Measurements from ENCODE around the gene CDH4. TPM values are rescaled to one million over a fixed set of nuclear protein-coding genes. Genes with fewer than 3 reads are reported as not detected.
"Not testable (repeated sequence)": the region's sequence is repeated elsewhere in the genome, so short reads cannot be mapped to it uniquely, and the experiment has no call there.

CDH4 gene
- total RNA-seq, 1 donor from 2014 or later, result 0.17 TPM

GRCh38 chr20:61460261-61461052 is 208.4 kb downstream of the CDH4 start:
- DNase-seq, result no peak

GRCh38 chr20:61461461-61461860 is 209.4 kb downstream of the CDH4 start:
- no peak for DNase-seq

- no peak for DNase-seq
Measured at GRCh38 chr20:61464307-61465303, 212.5 kb downstream of the CDH4 start.

- DNase-seq, result no peak
Measured at GRCh38 chr20:61475729-61476128, 223.7 kb downstream of the CDH4 start.

GRCh38 chr20:61476956-61477355 is 224.9 kb downstream of the CDH4 start:
- no peak for DNase-seq

- DNase-seq, result no peak
Measured at GRCh38 chr20:61477451-61477861, 225.4 kb downstream of the CDH4 start.

- DNase-seq, result no peak
Measured at GRCh38 chr20:61478094-61478493, 226.0 kb downstream of the CDH4 start.

- no peak for DNase-seq
Measured at GRCh38 chr20:61478611-61479305, 226.7 kb downstream of the CDH4 start.

- not testable (repeated sequence) for DNase-seq
Measured at GRCh38 chr20:61479433-61479832, 227.4 kb downstream of the CDH4 start.

GRCh38 chr20:61480158-61480825 is 228.2 kb downstream of the CDH4 start:
- DNase-seq, result no peak

- DNase-seq, result no peak
Measured at GRCh38 chr20:61482056-61482887, 230.2 kb downstream of the CDH4 start.

- no peak for DNase-seq
Measured at GRCh38 chr20:61482901-61483300, 230.8 kb downstream of the CDH4 start.

- DNase-seq, result no peak
Measured at GRCh38 chr20:61483336-61484067, 231.4 kb downstream of the CDH4 start.

GRCh38 chr20:61486198-61486597 is 234.1 kb downstream of the CDH4 start:
- DNase-seq, result no peak

GRCh38 chr20:61487346-61487996 is 235.4 kb downstream of the CDH4 start:
- DNase-seq, result no peak

- no peak for DNase-seq
Measured at GRCh38 chr20:61487997-61488371, 235.9 kb downstream of the CDH4 start.

GRCh38 chr20:61490721-61491120 is 238.7 kb downstream of the CDH4 start:
- no peak for DNase-seq

GRCh38 chr20:61492065-61492464 is 240.0 kb downstream of the CDH4 start:
- no peak for DNase-seq

GRCh38 chr20:61493798-61494305 is 241.8 kb downstream of the CDH4 start:
- no peak for DNase-seq

Data from dermis blood vessel endothelial cell (primary cell).